Measurements from ENCODE around the gene CHRM2.
A peak's percentile ranks its signal among the peaks of the same experiment; 100 is the strongest.

Gene CHRM2

GRCh38 chr7:136891850-136892249, 23.4 kb downstream of the CHRM2 start:
- no peak overlapping the region for H3K4me3 ChIP-seq (ENCODE audit: low read length)
- TF ChIP-seq CTCF (IDR thresholded peaks at IDR 0.05; ENCODE audit: insufficient read depth, low read depth, low read length, missing control alignments) = no peak
- no peak for DNase-seq (ENCODE audit: low read depth)

GRCh38 chr7:136894789-136895188, 26.3 kb downstream of the CHRM2 start:
- DNase-seq (ENCODE audit: low read depth) = no peak
- no peak overlapping the region for H3K4me3 ChIP-seq (ENCODE audit: low read length)
- no peak for TF ChIP-seq CTCF (IDR thresholded peaks at IDR 0.05; ENCODE audit: insufficient read depth, low read depth, low read length, missing control alignments)

GRCh38 chr7:136897676-136898075, 29.2 kb downstream of the CHRM2 start:
- no peak for DNase-seq (ENCODE audit: low read depth)
- no peak overlapping the region for H3K4me3 ChIP-seq (ENCODE audit: low read length)
- no peak for TF ChIP-seq CTCF (IDR thresholded peaks at IDR 0.05; ENCODE audit: insufficient read depth, low read depth, low read length, missing control alignments)

- H3K4me3 ChIP-seq (ENCODE audit: low read length) = no peak overlapping the region
- no peak for TF ChIP-seq CTCF (IDR thresholded peaks at IDR 0.05; ENCODE audit: insufficient read depth, low read depth, low read length, missing control alignments)
- no peak for DNase-seq (ENCODE audit: low read depth)
These were observed 31.6 kb downstream of the CHRM2 start for GRCh38 chr7:136900005-136900404.

- H3K4me3 ChIP-seq (ENCODE audit: low read length) = no peak overlapping the region
- TF ChIP-seq CTCF (IDR thresholded peaks at IDR 0.05; ENCODE audit: insufficient read depth, low read depth, low read length, missing control alignments) = no peak
- DNase-seq (ENCODE audit: low read depth) = no peak
These were observed 42.3 kb downstream of the CHRM2 start for GRCh38 chr7:136910771-136911170.

- no peak overlapping the region for H3K4me3 ChIP-seq (ENCODE audit: low read length)
- peak; percentile 40 for DNase-seq (ENCODE audit: low read depth)
- TF ChIP-seq CTCF (IDR thresholded peaks at IDR 0.05; ENCODE audit: insufficient read depth, low read depth, low read length, missing control alignments) = no peak
These were observed 42.9 kb downstream of the CHRM2 start for GRCh38 chr7:136911344-136911743.

GRCh38 chr7:136912339-136912738, 43.9 kb downstream of the CHRM2 start:
- no peak overlapping the region for H3K4me3 ChIP-seq (ENCODE audit: low read length)
- TF ChIP-seq CTCF (IDR thresholded peaks at IDR 0.05; ENCODE audit: insufficient read depth, low read depth, low read length, missing control alignments) = no peak
- no peak for DNase-seq (ENCODE audit: low read depth)

Data from epithelial cell of esophagus (primary cell).